Retinal pigment epithelial cell (primary cell): ENCODE measurements around the gene RHBDD2.
"Not testable (repeated sequence)": the region's sequence is repeated elsewhere in the genome, so short reads cannot be mapped to it uniquely, and the experiment has no call there.

Source experiments
- DNase-seq: peaks from one replicate; pipeline ENCODE4 v3.0.0-alpha.2; 2010; ENCODE audit warnings: low read depth
- H3K4me3 ChIP-seq: 2 replicates; pipeline ENCODE4 v1.5.1; 2011; ENCODE audit warnings: mild to moderate bottlenecking, low read length, control low read depth, moderate library complexity
- TF ChIP-seq, protein P1 (sequence below): conservative IDR thresholded peaks from 2 replicates; pipeline ENCODE4 v1.5.1; 2011; ENCODE audit warnings: low read depth, low read length, control low read depth, inconsistent platforms

RHBDD2 gene

DNA sequence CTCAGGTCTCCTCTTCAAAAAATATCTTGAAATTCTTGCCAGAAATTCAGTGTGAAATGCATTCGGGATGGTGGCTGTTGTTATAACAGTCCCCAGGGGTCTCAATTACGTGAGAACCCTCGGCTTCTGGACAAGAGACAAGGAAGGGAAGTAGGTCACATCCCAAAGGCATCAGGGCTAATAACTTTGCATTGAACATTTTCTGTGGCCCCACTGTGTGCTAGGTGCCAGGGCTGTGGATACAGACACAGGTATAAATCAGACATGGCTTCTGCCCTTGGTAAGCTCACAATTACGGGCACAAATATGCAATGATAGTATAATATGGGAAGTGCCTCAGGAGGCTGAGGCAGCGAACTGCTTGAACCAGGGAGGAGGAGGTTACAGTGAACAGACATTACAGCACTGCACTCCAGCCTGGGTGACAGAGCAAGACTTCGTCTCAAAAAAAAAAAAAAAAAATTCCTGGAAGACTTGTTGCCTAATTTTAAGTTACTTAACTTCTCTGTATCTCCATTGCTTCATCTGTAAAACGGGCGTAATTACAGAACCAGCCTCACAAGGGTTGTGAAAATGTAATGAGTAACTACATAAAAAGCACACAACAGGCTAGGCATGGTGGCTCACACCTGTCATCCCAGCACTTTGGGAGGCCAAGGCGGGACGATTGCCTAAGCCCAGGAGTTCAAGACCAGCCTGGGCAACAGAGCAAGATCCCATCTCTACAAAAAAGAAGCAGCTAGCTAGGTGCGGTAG is 2.5 kb upstream of the RHBDD2 start:
- H3K4me3 ChIP-seq: no peak overlapping the region
- DNase-seq: no peak
- TF ChIP-seq, protein P1, sequence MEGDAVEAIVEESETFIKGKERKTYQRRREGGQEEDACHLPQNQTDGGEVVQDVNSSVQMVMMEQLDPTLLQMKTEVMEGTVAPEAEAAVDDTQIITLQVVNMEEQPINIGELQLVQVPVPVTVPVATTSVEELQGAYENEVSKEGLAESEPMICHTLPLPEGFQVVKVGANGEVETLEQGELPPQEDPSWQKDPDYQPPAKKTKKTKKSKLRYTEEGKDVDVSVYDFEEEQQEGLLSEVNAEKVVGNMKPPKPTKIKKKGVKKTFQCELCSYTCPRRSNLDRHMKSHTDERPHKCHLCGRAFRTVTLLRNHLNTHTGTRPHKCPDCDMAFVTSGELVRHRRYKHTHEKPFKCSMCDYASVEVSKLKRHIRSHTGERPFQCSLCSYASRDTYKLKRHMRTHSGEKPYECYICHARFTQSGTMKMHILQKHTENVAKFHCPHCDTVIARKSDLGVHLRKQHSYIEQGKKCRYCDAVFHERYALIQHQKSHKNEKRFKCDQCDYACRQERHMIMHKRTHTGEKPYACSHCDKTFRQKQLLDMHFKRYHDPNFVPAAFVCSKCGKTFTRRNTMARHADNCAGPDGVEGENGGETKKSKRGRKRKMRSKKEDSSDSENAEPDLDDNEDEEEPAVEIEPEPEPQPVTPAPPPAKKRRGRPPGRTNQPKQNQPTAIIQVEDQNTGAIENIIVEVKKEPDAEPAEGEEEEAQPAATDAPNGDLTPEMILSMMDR: no peak

DNA sequence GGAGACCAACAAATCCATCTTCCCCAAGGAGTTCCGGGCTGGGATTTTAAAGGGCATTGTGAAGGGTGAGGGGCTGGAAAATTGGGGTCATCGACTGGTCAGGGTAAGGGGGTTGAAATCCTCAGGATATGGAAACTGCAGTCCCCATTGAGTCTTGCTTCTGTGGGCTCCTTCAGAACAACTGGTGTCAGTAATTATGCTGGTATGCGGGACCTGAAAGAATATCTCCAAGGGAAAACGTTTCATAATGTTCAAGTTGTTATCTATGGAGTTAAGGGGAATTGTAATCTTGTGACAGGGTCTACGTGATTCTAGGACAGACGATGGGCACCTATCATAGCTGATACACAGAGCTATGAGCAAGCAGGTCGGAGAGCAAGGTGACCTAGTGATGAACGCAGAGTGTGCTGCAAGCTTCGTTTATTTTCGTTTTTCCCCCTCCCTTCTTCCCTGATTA is 494 bp upstream of the RHBDD2 start:
- TF ChIP-seq, protein P1: no peak
- DNase-seq: no peak
- peak overlapping the region; percentile 30 for H3K4me3 ChIP-seq

DNA sequence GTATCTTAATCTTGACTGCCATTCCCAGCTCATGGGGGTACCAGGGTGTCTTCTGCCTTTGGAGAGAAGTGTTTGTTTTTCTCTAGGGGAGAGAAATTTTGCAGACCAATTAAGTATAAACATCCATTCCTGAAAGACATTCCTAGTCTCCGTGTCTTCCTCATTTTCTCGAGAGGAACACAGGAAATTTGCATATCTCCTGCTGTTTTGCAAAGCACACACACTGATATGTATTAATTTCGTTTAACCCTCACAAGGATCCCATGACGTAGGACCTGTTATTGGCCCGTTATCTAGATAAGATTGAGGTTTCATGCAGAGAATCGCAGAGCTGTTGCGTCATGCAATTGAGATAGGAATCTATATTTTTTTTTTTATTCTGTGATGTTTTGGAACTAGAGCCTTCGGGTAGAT is 944 bp downstream of the RHBDD2 start:
- TF ChIP-seq, protein P1: no peak
- no peak for DNase-seq
- H3K4me3 ChIP-seq: peak overlapping the region; percentile 95

DNA sequence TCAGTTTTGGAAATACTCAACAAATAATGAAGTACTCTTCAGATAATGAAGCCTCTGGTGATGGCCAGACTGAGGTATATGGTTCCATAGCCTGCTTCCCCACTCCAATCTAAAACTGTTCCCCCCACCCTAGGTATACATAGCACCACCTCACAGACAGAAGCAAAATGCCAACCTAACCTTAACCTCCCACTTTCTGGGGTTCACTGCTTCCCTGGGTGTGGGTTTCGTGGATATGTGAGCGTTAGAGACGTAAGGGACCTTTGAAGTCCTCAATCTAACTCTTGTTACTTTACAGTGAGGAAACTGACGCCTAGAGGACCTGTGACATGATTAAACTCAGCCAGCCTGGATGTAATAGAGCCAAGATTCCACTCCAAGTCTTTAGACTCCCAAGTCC is 1.4 kb downstream of the RHBDD2 start:
- no peak for DNase-seq
- H3K4me3 ChIP-seq: peak overlapping the region; percentile 95
- TF ChIP-seq, protein P1: no peak

DNA sequence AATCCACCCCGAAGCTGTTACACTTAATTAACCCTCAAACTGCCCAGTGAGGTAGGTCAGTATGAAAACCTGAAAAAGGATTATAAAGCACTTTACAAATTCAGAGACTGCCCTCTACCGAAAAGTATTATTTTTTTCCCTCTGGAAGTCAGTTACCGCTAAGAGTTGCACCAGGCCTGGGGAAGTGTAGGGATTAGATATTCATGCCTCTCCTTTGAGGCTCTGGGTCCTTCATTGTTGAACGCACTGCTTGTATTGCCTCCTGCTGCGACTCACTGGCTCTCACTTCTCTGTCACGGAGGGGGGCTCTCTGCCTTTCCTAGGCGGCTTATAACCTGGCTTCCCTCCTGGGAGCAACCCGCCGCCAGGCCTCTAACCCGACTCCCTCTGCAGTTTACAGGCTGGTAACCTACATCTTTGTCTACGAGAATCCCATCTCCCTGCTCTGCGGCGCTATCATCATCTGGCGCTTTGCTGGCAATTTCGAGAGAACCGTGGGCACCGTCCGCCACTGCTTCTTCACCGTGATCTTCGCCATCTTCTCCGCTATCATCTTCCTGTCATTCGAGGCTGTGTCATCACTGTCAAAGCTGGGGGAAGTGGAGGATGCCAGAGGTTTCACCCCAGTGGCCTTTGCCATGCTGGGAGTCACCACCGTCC is 2.7 kb downstream of the RHBDD2 start:
- DNase-seq: no peak
- H3K4me3 ChIP-seq: no peak overlapping the region
- TF ChIP-seq, protein P1: peak; percentile 29

DNA sequence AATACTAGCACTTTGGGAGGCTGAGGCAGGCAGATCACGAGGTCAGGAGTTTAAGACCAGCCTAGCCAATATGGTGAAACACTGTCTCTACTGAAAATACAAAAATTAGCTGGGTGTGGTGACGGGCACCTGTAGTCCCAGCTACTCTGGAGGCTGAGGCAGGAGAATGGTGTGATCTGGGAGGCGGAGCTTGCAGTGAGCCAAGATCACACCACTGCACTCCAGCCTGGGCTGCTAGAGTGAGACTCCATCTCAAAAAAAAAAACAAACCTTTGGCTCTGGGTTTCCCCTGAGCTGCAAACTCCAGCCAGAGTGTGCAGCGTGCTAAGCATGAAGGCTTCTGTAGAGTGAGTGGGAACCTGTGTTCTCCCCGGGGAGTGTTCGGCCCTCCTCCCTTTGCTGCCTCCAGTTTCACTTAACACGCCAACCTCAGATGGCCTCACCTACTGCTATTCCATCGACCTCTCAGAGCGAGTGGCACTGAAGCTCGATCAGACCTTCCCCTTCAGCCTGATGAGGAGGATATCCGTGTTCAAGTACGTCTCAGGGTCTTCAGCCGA is 4.5 kb downstream of the RHBDD2 start:
- DNase-seq, H3K4me3 ChIP-seq: not testable (repeated sequence)

DNA sequence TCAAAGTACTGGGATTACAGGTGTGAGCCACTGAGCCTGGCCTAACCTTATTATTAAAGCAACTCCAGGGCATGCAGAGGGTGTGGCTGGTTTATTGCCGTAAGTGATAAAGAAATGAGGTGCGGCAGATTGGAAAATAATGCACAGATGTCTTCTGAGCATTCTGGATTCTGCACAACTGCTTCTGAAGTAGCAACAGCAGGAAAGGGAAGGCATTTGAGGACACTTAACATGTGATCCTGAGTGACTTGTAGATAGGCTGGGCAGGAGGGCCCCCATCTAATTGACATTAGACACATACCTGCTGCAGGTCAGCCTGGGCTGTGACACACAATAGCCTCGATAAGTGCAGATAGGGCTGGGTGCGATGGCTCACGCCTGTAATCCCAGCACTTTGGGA is 5.6 kb downstream of the RHBDD2 start:
- no peak for DNase-seq
- H3K4me3 ChIP-seq: no peak overlapping the region
- TF ChIP-seq, protein P1: no peak
